Ascending aorta (tissue), 2 donors: ENCODE measurements around the gene TYW5. TPM values are rescaled to one million over a fixed set of nuclear protein-coding genes. Genes with fewer than 3 reads are reported as not detected.
A peak's percentile ranks its signal among the peaks of the same experiment; 100 is the strongest.

Experiments
- DNase-seq, 2 donors: peaks; one replicate each; pipeline ENCODE4 v3.0.0-alpha.2; 2019; ENCODE audit warnings: low spot score in 2 of 2
- H3K27ac ChIP-seq, 2 donors: fragments of 200-600 bp; sonication (generic); one replicate each; pipeline ENCODE4 v1.5.1; 2016 to 2017; ENCODE audit warnings: mild to moderate bottlenecking in 1 of 2
- H3K27me3 ChIP-seq: fragments of 200-600 bp; sonication (generic); one replicate; pipeline ENCODE4 v1.5.1; 2017
- H3K36me3 ChIP-seq, 2 donors: fragments of 200-600 bp; sonication (generic); one replicate each; pipeline ENCODE4 v1.5.1; 2016
- H3K4me1 ChIP-seq, 2 donors: fragments of 200-600 bp; sonication (generic); one replicate each; pipeline ENCODE4 v1.5.1; 2016 to 2017; ENCODE audit warnings: mild to moderate bottlenecking in 1 of 2
- H3K4me3 ChIP-seq, 2 donors: fragments of 200-600 bp; sonication (generic); one replicate each; pipeline ENCODE4 v1.5.1; 2016 to 2017; ENCODE audit warnings: mild to moderate bottlenecking in 1 of 2
- H3K9me3 ChIP-seq, 2 donors: fragments of 200-600 bp; sonication (generic); one replicate each; pipeline ENCODE4 v1.5.1; 2016
- intact Hi-C: fragments of 100-400 bp; cut with DNase I; formaldehyde crosslinking; loops from one replicate; pipeline ENCODE4 v1.15.1; 2023
- total RNA-seq: library from RNA; depleted of rRNA; stranded (reverse); fragments of >200 nt; gene quantifications from one replicate; pipeline ENCODE4 v1.1.0, GENCODE V29; 2016
- TF ChIP-seq, protein P1 (sequence below), 3 experiments: fragments of 200-600 bp in 2 of 3; fragments of 450-650 bp in 1 of 3; sonication (generic) in 2 of 3; IDR thresholded peaks; one replicate each; pipeline ENCODE4 v1.5.1; 2016 to 2019; ENCODE audit warnings: antibody characterized with exemption in 3 of 3, mild to moderate bottlenecking in 1 of 3, moderate library complexity in 1 of 3

Gene TYW5, protein sequence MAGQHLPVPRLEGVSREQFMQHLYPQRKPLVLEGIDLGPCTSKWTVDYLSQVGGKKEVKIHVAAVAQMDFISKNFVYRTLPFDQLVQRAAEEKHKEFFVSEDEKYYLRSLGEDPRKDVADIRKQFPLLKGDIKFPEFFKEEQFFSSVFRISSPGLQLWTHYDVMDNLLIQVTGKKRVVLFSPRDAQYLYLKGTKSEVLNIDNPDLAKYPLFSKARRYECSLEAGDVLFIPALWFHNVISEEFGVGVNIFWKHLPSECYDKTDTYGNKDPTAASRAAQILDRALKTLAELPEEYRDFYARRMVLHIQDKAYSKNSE
- total RNA-seq: not detected

DNA sequence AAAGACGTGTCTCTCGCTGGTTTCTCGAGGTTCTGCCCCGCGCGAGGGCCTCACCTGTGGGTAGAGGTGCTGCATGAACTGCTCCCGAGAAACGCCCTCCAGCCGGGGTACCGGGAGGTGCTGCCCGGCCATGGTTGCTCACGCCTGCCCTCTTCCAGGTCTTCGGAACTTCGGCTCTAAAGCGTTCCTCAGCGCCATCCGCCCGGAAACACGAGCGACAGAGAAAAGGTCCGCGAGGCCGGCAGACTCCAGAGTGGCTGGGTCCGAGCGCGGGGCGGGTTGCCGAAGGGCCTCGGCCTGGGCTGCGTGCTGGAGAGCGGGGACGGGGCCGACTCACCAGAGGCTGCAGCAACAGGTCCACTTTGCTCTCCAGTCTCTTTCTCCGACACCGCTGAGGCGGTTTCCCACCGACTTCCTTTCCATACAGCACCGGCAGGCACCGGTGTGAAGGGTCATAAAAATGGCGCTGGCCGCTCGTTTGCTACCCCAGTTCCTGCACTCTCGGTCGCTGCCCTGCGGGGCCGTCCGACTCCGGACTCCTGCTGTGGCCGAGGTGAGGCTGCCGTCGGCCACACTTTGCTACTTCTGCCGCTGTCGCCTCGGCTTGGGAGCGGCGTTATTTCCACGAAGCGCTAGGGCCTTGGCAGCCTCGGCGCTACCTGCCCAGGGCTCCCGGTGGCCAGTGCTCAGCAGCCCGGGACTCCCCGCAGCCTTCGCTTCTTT is at the start of gene TYW5, which contains the start of gene MAIP1:
Gene TYW5, minus strand, starts transcription at position 153 of the 723 bp plus-strand sequence. Its CDS starts 21 bp downstream, at position 132.
Gene MAIP1, plus strand, starts transcription at position 244 of the 723 bp plus-strand sequence. Its CDS starts 217 bp downstream, at position 461.
- peak within 1 kb of the TSS; percentile 80 to 90 for H3K27ac ChIP-seq
- intact Hi-C loops: no loop called here
- DNase-seq: peak in 1 of 2 donors; percentile 89
- peaks cover 2 to 17% of the 10 kb centered on the region in 2 donors for H3K36me3 ChIP-seq
- TF ChIP-seq, protein P1, sequence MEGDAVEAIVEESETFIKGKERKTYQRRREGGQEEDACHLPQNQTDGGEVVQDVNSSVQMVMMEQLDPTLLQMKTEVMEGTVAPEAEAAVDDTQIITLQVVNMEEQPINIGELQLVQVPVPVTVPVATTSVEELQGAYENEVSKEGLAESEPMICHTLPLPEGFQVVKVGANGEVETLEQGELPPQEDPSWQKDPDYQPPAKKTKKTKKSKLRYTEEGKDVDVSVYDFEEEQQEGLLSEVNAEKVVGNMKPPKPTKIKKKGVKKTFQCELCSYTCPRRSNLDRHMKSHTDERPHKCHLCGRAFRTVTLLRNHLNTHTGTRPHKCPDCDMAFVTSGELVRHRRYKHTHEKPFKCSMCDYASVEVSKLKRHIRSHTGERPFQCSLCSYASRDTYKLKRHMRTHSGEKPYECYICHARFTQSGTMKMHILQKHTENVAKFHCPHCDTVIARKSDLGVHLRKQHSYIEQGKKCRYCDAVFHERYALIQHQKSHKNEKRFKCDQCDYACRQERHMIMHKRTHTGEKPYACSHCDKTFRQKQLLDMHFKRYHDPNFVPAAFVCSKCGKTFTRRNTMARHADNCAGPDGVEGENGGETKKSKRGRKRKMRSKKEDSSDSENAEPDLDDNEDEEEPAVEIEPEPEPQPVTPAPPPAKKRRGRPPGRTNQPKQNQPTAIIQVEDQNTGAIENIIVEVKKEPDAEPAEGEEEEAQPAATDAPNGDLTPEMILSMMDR (IDR thresholded peaks at IDR 0.05): peak in 1 of 3 experiments; percentile 17
- H3K9me3 ChIP-seq: no peaks in the 10 kb centered on the region
- peak within 1 kb of the TSS; percentile 91 to 92 for H3K4me3 ChIP-seq
- H3K4me1 ChIP-seq: peaks cover 9 to 18% of the 10 kb centered on the region in 2 donors
- H3K27me3 ChIP-seq: no peaks in the 10 kb centered on the region

DNA sequence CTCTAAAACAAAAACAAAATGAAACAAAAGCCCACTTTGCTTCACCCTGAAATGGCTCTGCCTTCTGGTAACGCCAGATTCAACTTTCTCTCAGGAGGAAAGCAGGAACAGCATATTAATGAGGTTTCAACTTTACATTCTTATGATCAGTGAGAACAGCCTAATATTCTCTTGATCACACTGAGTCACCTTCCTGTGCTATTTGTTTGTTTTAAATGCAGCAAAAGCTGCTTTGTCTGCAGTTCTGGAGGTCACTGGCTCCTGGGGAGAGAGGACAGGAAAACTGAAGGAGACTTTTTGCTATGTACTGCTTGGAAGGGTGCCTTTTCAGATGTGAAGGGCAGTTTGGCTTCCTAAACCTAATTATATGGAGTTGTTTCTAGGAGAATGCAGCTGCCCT is 48.2 kb upstream of the TYW5 start:
- Histone ChIP-seq H3K9me3 (peaks cover 0 to 7% of the 10 kb centered on the region in 2 donors), H3K27ac (no peak overlapping the region), H3K36me3 (no peaks in the 10 kb centered on the region), H3K27me3 (no peaks in the 10 kb centered on the region), H3K4me1 (no peaks in the 10 kb centered on the region), H3K4me3 (no peak overlapping the region)
- TF ChIP-seq, protein P1 (IDR thresholded peaks at IDR 0.05): no peak
- DNase-seq: no peak
- intact Hi-C loops: no loop called here

DNA sequence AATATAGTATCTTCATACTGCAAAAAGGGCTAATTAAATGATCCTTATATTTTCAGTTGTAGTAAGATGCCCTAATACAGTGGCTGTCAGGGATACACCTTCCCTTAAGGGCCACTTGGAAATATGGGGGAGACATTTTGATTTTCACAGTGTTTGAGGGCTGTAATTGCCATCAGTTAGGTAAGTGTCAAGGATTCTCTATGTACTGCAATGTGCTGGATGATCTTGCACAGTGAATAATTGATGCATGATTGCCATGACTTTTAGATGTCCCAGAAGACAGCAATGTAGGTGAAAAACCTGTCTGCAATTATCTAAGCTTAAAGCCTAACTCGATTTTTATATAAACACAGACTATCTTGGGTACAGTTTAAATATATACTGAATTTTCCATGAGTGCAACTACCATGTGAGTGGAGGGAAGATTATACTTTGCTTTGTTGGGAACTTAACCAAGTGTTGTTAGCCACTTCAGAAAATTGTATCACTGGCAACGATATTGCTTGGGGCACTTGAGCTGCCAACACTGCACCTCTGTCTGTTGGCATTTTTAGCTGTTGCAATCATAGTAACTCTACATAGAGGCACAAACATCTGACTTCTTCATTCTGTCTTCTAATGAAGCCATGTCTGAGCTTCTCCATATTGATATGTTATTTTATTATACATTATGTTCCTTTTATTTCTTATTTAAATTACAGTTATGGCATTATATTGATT is 45.3 kb upstream of the TYW5 start:
- no peak for DNase-seq
- no peaks in the 10 kb centered on the region for H3K4me1 ChIP-seq
- no peak overlapping the region for H3K4me3 ChIP-seq
- no peak overlapping the region for H3K27ac ChIP-seq
- TF ChIP-seq, protein P1 (IDR thresholded peaks at IDR 0.05): no peak
- no peaks in the 10 kb centered on the region for H3K27me3 ChIP-seq
- intact Hi-C loops: no loop called here
- H3K9me3 ChIP-seq: peaks cover 0 to 4% of the 10 kb centered on the region in 2 donors
- H3K36me3 ChIP-seq: no peaks in the 10 kb centered on the region

DNA sequence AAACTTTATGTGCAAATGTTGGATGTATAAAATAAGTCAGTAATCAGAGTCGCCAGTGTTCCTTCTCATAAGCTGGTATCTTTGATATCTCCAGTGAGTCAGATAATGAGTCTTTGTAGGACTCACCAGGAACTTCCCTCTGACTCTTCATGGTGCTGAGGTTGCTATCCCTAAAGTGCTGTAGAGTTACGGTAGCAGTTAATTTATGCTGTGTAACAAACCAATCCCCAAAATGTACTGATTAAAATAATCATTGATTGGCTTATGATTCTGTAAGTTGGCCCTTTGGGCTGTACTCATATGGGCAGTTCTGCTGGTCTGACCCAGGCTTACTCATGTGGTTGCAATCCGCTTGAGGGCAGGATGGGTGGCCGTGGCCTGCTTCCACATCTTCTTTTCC is 43.9 kb upstream of the TYW5 start:
- no peaks in the 10 kb centered on the region for H3K27me3 ChIP-seq
- H3K36me3 ChIP-seq: no peaks in the 10 kb centered on the region
- no peak overlapping the region for H3K4me3 ChIP-seq
- intact Hi-C loops: no loop called here
- no peak for DNase-seq
- no peaks in the 10 kb centered on the region for H3K9me3 ChIP-seq
- H3K4me1 ChIP-seq: no peaks in the 10 kb centered on the region
- no peak overlapping the region for H3K27ac ChIP-seq
- TF ChIP-seq, protein P1 (IDR thresholded peaks at IDR 0.05): no peak

DNA sequence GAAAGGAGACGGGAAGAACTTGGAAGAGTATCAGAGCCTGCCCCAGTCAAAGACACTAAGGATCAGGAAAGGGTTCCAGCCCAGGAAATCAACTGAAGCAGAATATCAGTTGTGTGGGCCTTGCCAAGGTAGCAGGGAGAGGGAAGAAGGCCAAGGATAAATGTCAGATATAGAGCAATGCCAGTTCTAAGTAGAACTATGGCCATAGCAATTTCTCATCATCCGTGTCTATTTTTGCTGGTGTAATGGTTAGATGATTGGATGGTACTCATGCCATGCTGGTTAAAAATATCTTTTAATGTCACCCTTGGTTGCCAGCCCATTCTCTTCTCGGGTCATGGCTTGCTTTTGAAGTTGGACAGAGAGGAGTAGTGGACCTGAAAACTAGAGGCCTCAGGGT is 42.0 kb upstream of the TYW5 start:
- H3K27ac ChIP-seq: no peak overlapping the region
- H3K36me3 ChIP-seq: no peaks in the 10 kb centered on the region
- no peaks in the 10 kb centered on the region for H3K27me3 ChIP-seq
- TF ChIP-seq, protein P1 (IDR thresholded peaks at IDR 0.05): no peak
- intact Hi-C loops: no loop called here
- no peak overlapping the region for H3K4me3 ChIP-seq
- H3K4me1 ChIP-seq: no peaks in the 10 kb centered on the region
- no peak for DNase-seq
- H3K9me3 ChIP-seq: no peaks in the 10 kb centered on the region
